GM08714 (cell line): ENCODE results near the gene RAD52.
"Not testable (repeated sequence)": the region's sequence is repeated elsewhere in the genome, so short reads cannot be mapped to it uniquely, and the experiment has no call there.

Source experiments
- H3K4me3 ChIP-seq: fragments of 200-500 bp; sonication (Bioruptor generic); 2 replicates; pipeline ENCODE4 v1.5.1; 2014; ENCODE audit warnings: mild to moderate bottlenecking, low read length, inconsistent platforms
- ZNF274 ChIP-seq: IDR thresholded peaks from 2 replicates; pipeline ENCODE4 v1.6.1; 2012; ENCODE audit warnings: mild to moderate bottlenecking, low read depth, low read length

Gene RAD52

DNA sequence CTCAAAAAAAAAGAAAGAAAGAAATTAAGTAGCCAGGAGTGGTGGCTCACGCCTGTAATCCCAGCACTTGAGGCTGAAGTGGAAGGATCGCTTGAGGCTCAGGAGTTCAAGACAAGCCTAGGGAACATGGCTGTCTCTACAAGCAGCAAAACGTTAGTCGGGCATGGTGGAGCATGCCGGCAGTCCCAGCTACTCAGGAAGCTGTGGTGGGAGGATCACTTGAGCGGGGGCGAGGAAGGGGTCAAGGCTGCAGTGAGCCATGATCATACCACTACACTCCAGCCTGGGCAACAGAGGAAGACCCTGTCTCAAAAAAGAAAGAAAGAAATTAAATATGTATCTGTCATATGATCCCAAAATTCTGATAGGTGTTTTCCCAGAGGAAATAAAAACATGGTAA, 5.3 kb downstream of the RAD52 start:
- no peak for TF ChIP-seq ZNF274

DNA sequence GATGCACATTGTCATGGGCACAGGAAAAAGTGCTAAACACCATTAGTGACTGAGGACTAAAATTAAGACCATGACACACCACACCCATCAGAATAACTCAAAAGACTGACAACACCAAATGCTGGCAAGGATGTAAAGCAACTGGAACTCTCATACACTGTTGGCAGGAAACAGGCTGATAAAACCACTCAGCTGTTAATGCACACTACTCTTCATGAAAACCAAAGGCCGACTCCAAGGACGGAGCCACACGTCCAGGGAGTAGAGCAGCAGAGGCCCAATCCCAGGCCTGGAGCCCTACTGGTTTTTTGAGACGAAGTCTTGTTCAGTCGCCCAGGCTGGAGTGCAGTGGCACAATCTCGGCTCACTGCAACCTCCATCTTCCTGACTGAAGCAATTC, 6.4 kb downstream of the RAD52 start:
- no peak overlapping the region for H3K4me3 ChIP-seq
- TF ChIP-seq ZNF274, result no peak

More for the DNA sequence above, 5.3 kb downstream of the RAD52 start:
- no peak overlapping the region for H3K4me3 ChIP-seq

DNA sequence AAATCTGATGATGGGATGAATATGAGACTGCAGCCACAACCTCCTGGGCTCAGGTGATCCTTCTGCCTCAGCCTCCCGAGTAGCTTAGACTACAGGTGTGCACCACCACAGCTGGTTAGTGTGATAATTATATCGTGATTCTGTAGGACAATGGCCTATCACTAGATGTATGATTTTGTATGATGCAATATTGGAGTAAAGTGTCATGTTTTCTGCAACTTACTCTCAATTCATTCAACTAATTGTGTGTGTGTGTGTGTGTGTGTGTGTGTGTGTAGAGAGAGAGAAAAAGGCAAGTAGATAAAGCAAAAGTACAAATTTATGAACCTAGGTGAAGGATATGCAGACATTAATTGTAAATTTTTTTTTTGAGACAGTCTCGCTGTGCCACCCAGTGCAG, 10.7 kb downstream of the RAD52 start:
- TF ChIP-seq ZNF274, result no peak
- H3K4me3 ChIP-seq, result no peak overlapping the region

DNA sequence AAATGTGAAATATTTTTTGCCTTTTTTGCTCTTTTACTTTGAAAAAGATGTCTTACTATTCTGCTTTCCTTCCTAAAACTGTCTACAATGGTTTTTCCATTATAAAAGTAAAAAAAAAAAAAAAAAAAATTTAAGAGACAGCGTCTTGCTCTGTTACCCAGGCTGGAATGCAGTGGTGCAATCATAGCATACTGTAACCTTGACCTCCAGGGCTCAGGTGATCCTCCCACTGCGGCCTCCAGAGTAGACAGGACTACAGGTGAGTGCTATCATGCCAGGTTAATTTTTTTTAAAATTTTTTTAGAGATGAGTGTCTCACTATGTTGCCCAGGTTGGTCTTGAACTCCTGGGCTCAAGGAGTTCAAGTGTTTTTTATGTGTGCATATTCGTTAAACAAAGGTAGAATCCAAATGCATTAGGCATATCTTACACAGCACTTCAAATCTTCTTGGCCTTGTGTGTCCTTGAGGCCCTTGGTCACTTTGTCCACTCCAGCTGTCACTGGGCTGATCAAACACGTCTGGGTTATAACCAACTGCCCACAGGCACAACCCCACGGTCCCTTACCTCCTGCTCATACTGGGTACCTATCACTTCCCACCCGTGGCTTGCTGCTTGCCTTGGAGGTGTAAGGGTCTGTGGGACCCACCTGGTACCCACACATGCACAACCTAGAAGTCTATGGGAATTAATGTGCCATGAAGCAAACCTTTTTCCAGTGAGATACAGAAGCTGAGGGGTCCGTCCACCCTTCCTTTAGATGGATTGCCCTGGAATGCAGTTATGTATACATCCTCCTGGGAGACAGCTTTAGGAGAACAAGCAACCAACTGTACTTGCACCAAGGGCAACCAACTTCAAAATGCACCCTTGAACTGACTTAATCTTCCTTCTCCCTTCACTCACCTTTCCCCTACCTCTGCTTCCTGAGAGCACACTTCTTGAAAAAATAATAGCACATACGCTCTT, 12.8 kb downstream of the RAD52 start:
- H3K4me3 ChIP-seq, result no peak overlapping the region
- TF ChIP-seq ZNF274, result no peak

DNA sequence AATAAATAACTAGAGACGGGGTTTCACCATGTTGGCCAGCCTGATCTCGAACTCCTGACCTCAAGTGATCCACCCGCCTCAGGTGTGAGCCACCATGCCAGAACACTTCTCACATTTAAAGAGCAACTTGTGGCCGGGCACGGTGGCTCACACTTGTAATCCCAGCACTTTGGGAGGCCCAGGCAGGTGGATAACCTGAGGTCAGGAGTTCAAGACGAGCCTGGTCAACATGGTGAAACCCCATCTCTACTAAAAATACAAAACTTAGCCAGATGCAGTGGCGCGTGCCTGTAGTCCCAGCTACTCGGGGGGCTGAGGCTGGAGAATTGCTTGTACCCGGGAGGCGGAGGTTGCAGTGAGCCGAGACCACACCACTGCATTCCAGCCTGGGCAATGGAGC, 13.6 kb downstream of the RAD52 start:
- not testable (repeated sequence) for H3K4me3 ChIP-seq

DNA sequence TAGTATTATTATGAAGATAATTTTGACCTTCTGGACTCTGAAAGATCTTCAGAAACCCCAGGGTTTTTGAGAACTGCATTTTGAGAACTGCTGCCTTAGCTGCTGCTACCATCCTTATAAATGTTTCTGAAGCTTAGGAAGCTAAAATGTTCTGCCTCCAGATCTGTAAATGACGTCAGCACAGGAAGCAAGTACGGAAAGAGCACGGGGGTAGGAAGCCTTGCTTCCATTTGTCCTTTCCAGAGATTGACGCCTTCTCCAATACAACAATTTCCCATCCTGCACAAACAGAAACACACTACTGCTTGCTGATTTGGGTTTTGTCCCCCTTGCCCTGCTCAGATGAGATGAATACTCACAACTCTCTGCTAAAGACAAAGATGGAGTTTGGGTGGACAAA, 17.9 kb downstream of the RAD52 start:
- H3K4me3 ChIP-seq, result no peak overlapping the region
- TF ChIP-seq ZNF274, result no peak

DNA sequence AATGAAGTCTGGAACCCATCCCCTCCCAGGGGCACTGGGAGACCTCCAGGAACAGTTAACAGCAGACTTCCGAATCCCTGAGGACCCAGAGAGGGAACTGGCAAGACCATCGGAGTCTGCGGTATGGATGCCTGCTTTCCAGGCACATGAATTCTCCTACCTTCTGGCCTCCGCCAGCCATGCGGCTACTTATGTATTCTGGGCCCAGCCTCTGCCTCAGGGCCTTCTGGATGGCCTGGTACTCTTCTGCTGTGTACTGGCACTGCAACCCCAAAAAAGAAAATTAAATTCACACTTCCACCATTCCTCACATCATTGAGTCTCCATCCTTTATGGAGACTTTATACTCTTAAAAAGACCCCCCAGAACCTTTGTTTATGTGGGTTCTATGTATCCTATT, 18.4 kb downstream of the RAD52 start:
- TF ChIP-seq ZNF274, result no peak
- no peak overlapping the region for H3K4me3 ChIP-seq

DNA sequence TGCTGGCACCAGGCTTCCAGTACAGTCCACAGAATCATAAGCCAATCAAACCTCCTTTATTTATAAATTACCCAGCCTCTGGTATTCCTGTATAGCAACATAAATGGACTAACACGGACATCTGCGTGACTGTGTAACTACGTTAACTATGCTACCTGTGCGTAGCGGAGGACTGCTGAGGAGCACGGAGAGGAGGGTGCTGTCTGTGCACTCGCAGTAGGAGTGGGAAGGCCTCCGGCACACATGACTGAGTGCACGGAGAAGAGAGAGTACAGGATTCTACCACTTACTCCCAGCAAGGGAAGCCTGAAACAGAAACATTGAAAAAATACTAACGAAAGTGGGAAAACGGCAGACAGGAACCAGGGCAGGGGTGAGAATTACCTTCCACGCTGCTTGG, 22.9 kb downstream of the RAD52 start:
- no peak for TF ChIP-seq ZNF274
- no peak overlapping the region for H3K4me3 ChIP-seq

DNA sequence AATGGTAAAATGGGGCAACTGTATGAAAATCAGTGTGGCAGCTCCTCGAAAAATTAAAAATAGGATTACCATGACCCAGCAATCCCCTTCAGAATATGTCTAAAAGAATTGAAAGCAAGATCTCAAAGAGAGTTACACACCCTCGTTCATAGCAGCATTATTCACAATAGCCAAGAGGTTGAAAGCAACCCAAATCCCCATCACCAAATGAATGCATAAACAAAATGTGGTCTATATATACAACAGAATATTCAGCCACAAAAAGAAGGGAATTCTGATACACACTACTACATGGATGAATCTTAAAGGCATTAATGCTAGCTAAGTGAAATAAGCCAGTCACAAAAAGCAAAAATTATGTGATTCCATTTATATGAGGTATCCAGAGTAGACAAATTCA, 27.2 kb downstream of the RAD52 start:
- TF ChIP-seq ZNF274, result no peak
- H3K4me3 ChIP-seq, result no peak overlapping the region

DNA sequence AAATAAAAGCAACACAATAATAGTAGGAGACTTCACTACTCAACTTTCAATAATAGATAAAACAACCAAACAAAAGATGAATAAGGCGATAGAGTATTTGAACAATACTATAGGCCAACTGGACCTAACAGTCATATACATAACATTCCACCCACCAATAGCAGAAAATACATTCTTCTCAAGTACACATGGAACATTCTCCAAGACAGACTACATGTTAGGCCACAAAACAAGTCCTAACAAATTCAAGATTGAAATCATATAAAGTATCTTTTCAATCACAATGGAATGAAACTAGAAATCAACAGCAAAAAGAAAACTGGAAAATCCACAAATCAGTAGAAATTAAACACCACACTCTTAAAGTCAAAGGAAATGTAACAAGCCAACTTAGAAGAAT, 28.8 kb downstream of the RAD52 start:
- TF ChIP-seq ZNF274, result no peak
- H3K4me3 ChIP-seq, result no peak overlapping the region

DNA sequence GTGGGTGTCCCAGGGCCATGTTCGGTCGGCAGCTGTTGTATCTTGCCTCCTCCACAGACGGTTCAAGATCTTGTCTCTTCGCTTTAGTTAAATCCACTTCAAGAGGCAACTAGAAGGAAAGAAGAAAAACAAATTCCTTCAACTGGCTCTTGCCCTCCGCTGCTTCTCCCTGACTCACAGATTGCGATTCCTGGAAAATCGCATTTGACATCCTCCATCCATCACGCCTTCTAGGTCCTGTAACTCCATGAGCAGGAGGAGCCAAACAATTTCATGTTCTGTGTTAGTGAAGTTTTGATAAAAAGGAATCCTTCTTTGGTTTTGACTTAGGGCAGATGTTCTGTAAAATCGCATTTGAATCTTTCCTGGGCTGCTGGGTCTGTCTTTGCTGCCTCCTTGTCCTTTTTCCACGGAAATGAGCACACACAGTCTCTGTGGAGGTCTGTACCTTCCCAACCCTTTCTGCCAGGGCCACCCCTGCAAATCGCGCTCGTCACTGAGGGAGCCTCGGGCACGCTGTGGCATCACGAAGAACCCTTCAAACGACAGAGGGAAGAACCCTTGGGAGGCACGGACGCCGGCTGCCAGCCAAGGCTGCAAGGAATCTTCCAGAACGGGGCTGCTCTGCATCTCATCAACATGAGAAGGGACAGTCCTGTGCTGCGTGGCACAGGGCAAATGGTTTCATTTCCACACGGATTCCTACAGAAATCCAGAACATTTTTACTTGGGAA, 32.6 kb downstream of the RAD52 start:
- H3K4me3 ChIP-seq, result no peak overlapping the region
- TF ChIP-seq ZNF274, result no peak

DNA sequence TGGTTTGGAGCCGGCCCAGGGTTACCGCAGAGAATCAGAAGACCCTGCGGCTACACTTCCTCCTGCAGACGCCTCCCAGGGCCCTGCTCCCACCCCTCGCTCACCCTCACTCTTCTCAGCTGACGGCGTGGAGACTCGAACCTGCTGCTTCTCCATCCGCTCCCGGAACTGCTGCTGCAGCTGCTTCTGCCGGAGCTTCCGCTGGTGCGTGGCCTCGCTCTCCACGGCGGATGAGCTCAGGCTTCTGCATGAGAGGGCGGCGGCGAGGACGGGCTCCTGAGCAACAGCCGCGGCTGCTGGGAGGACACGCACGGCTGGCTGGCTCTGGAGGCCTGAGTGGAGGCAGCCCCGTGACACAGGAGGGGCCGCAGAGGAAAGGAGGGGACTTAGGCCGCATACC, 33.3 kb downstream of the RAD52 start:
- no peak for TF ChIP-seq ZNF274
- no peak overlapping the region for H3K4me3 ChIP-seq

DNA sequence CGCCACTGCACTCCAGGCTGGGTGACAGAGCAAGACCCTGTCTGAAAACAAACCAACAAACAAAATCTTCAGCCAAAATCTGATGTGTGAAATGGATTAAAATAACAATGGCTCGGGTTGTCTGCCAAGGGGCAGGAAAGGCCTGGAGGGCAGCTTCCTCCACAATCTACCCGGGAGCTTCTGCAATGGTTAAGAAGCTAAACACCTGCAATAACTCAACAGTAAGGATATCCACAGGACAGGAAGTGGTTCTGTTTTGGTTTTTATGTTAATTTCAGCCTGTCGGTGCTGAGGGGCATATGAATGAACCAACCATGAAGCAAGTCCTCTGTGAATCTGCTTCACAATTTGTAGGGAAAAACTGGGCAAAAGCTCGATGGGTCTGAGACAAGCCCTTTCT, 34.4 kb downstream of the RAD52 start:
- H3K4me3 ChIP-seq, result no peak overlapping the region
- no peak for TF ChIP-seq ZNF274

DNA sequence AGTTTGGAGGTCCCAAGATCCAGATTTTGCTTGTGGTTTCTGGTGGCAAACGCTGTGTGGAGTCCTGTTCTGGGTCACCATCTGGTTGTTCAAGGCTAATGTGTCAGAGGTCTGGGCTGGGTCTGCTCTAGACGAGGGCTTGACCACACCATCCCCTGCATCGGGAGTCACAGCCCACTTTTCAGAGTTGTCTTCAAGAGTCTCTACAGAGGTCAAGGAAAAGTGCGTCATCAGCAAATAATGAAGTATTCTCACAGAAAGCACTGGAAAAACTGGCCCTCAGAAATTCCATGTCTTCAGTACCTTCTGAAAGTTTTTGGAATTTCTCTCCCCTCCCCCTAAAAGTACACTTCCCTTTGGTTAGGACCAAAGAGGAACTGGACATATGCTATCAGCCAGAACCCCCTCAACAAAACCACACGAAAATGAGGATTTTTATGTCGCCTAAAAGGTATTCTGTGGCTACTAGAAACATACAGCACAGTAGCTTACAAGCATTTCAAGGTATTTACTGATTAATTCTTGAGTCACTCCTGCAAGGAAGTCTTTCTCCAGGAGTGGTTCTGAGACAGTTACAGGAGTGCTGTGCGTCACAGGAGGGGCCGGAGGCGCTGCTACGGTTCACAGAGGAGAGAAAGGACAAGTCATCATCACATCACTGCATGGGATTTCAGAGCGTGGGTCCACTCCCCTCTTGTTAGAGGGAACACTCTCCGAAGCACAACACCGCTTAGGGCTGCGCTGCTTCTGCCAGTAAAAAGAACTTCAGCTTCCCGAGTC, 35.4 kb downstream of the RAD52 start:
- H3K4me3 ChIP-seq, result no peak overlapping the region
- TF ChIP-seq ZNF274, result no peak

DNA sequence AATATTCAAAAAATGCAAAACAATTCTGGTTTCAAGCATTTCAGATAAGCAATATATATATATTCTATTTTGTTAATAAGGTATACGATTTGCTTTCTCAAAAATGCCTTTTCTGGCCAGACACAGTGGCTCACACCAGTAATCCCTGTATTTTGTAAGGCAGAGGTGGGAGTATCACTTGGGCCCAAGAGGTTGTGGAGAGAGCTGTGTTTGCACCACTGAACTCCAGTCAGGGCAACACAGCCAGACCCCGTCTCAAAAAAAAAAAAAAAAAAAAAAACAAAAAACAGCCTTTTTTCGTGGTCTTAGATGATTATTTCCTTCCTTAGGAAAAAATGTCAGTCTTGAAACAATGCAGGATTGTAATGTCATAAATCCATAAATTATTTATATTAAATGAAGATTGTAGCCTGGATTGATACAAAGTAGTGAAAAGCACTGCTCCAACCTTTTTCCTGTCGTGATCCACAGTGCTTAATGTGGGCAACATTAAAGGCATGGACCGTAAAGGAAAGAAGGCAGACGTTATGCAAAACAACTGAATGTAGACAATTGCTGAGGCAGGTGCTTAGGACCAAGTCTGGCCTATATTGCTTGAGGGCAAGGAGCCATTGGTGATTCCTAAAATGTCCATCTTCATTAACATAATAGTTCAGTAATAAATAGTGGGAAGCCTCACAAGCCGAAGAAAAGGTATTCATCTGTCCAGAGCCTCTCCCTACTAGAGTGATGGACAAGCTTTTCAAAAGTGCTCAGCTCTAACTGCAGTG, 36.8 kb downstream of the RAD52 start:
- no peak overlapping the region for H3K4me3 ChIP-seq
- no peak for TF ChIP-seq ZNF274
